ENCODE results near the gene COL18A1.

- TF ChIP-seq, protein P1, sequence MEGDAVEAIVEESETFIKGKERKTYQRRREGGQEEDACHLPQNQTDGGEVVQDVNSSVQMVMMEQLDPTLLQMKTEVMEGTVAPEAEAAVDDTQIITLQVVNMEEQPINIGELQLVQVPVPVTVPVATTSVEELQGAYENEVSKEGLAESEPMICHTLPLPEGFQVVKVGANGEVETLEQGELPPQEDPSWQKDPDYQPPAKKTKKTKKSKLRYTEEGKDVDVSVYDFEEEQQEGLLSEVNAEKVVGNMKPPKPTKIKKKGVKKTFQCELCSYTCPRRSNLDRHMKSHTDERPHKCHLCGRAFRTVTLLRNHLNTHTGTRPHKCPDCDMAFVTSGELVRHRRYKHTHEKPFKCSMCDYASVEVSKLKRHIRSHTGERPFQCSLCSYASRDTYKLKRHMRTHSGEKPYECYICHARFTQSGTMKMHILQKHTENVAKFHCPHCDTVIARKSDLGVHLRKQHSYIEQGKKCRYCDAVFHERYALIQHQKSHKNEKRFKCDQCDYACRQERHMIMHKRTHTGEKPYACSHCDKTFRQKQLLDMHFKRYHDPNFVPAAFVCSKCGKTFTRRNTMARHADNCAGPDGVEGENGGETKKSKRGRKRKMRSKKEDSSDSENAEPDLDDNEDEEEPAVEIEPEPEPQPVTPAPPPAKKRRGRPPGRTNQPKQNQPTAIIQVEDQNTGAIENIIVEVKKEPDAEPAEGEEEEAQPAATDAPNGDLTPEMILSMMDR (IDR thresholded peaks at IDR 0.05 in 8 of 11, conservative IDR thresholded peaks at IDR 0.05 in 3 of 11), result no peak
- no peak for TF ChIP-seq POLR2A (IDR thresholded peaks at IDR 0.05)
- TF ChIP-seq POLR2AphosphoS5 (IDR thresholded peaks at IDR 0.05), result peak in 2 of 3 donors; percentile 22 to 38
These were observed 124.2 kb downstream of the COL18A1 start for GRCh38 chr21:45528981-45529784.

Data from spleen (tissue), 7 donors.